Measurements from ENCODE around the gene PSMD3. TPM values are rescaled to one million over a fixed set of nuclear protein-coding genes. Genes with fewer than 3 reads are reported as not detected.

PSMD3 gene
- total and polyA plus RNA-seq, 9 of the 15 experiments (the other 6 are each of a cell fraction or from before 2014, with no cell fraction given) = 2.0 to 251 (median 135) TPM

- no peak for TF ChIP-seq RERE (CRISPR knock-in tag; IDR thresholded peaks at IDR 0.05; ENCODE audit: borderline replicate concordance)
- no peak for TF ChIP-seq FOXP1 (CRISPR knock-in tag; IDR thresholded peaks at IDR 0.05)
- no peak for TF ChIP-seq HDAC1 (IDR thresholded peaks at IDR 0.05)
- TF ChIP-seq ZNF395 (CRISPR knock-in tag; IDR thresholded peaks at IDR 0.05) = no peak; the same call in 1 of the 2 replicates
- TF ChIP-seq ZNF23 (CRISPR knock-in tag; IDR thresholded peaks at IDR 0.05) = no peak
- no peak for TF ChIP-seq HINFP (tag; conservative IDR thresholded peaks at IDR 0.05; ENCODE audit: low read depth)
- no peak for TF ChIP-seq TAF7 (tag; IDR thresholded peaks at IDR 0.05)
- TF ChIP-seq SAFB2 (IDR thresholded peaks at IDR 0.05; ENCODE audit: borderline replicate concordance, low read depth, low read length, severe bottlenecking) = no peak
- no peak for TF ChIP-seq MTA3 (IDR thresholded peaks at IDR 0.05; ENCODE audit: borderline replicate concordance)
- no peak for TF ChIP-seq ZNF79 (CRISPR knock-in tag; IDR thresholded peaks at IDR 0.05; ENCODE audit: low read depth)
- TF ChIP-seq MEF2A (IDR thresholded peaks at IDR 0.05; ENCODE audit: control insufficient read depth, low read depth, low read length) = no peak
- peak; percentile 46; the same call in 1 of the 2 replicates for TF ChIP-seq MTA2 (IDR thresholded peaks at IDR 0.05; ENCODE audit: low read depth)
- no peak for TF ChIP-seq POLR3G (IDR thresholded peaks at IDR 0.05; ENCODE audit: extremely low read depth, insufficient read length, insufficient replicate concordance)
- TF ChIP-seq NBN (IDR thresholded peaks at IDR 0.05; ENCODE audit: low read depth) = no peak
- TF ChIP-seq FIP1L1 (IDR thresholded peaks at IDR 0.05; ENCODE audit: low read depth, low read length, poor library complexity, severe bottlenecking) = no peak
- peak; percentile 83 for TF ChIP-seq JUND (IDR thresholded peaks at IDR 0.05; ENCODE audit: borderline replicate concordance, low read depth, low read length)
- TF ChIP-seq JUND (tag; IDR thresholded peaks at IDR 0.05; ENCODE audit: borderline replicate concordance, low read depth, low read length) = peak; percentile 78; the same call in 1 of the 3 replicates
- TF ChIP-seq SREBF2 (CRISPR knock-in tag; IDR thresholded peaks at IDR 0.05) = no peak
- 0 out of 4 replicates have a peak, but pooled peaks of 1 of the 2 experiments have one; percentile 24 for TF ChIP-seq TBL1XR1 (IDR thresholded peaks at IDR 0.05; ENCODE audit: low read length in 2 of 2)
- TF ChIP-seq ZNF12 (CRISPR knock-in tag; IDR thresholded peaks at IDR 0.05) = no peak
- no peak for TF ChIP-seq NONO (IDR thresholded peaks at IDR 0.05; ENCODE audit: low read depth in 2 of 2, low read length in 1 of 2)
- no peak for TF ChIP-seq PHF20 (IDR thresholded peaks at IDR 0.05; ENCODE audit: partially characterized antibody)
These were observed 24.9 kb downstream of the PSMD3 start (continued) for GRCh38 chr17:40005520-40005919.

All from K562 (cell line).